Breast epithelium (tissue), 3 donors: Measurements from ENCODE around the gene HMGCL.

Experiments used
- CTCF ChIP-seq, 3 donors: fragments of 450-650 bp; IDR thresholded peaks; one replicate each; pipeline ENCODE4 v1.5.1; 2016 to 2017; ENCODE audit warnings: antibody characterized with exemption in 3 of 3, mild to moderate bottlenecking in 3 of 3, moderate library complexity in 3 of 3
- POLR2A ChIP-seq: fragments of 450-650 bp; IDR thresholded peaks from one replicate; pipeline ENCODE4 v1.6.1; 2016; ENCODE audit warnings: antibody characterized with exemption, mild to moderate bottlenecking, moderate library complexity
- POLR2AphosphoS5 ChIP-seq, 3 donors: sonication (generic); formaldehyde crosslinking; IDR thresholded peaks; one replicate each; pipeline ENCODE4 v1.6.1; 2017; ENCODE audit warnings: antibody characterized with exemption in 3 of 3

DNA sequence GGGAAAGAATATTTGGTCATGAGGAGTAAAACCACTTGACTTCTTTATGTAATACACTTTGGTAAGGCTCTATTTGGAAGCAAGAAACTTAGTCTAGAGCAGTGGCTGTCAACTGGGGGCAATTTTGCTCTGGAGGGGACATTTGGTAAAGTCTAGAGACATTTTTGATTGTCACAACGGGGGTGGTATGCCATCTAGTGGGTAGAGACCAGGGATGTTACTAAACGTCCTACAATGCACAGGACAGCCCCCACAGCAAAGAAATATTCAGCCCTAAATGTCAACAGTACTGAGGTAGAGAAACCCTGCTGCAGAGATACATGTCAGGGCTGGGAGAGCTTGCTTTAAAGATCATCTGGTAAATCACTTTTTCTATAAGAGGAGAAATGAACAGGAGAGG is 29.3 kb upstream of the HMGCL start:
- TF ChIP-seq CTCF (IDR thresholded peaks at IDR 0.05), result no peak
- TF ChIP-seq POLR2A, result no peak
- TF ChIP-seq POLR2AphosphoS5 (IDR thresholded peaks at IDR 0.05), result no peak
